Colonic mucosa (tissue), 4 donors: ENCODE measurements around the gene CHL1. TPM values are rescaled to one million over a fixed set of nuclear protein-coding genes. Genes with fewer than 3 reads are reported as not detected.

Experiments used
- DNase-seq: peaks from one replicate; pipeline ENCODE4 v3.0.0-alpha.2; 2020
- H3K27ac ChIP-seq: fragments of 200-600 bp; one replicate; pipeline ENCODE4 v1.8.0; 2021
- H3K27me3 ChIP-seq: fragments of 200-600 bp; one replicate; pipeline ENCODE4 v1.8.0; 2021
- H3K36me3 ChIP-seq: fragments of 200-600 bp; one replicate; pipeline ENCODE4 v1.8.0; 2021
- H3K4me1 ChIP-seq: fragments of 200-600 bp; one replicate; pipeline ENCODE4 v1.8.0; 2021; ENCODE audit warnings: mild to moderate bottlenecking
- H3K4me3 ChIP-seq: fragments of 200-600 bp; one replicate; pipeline ENCODE4 v1.8.0; 2021
- H3K9ac ChIP-seq, 2 donors: one replicate each; pipeline ENCODE4 v1.7.0; 2013; ENCODE audit warnings: control low read depth in 2 of 2, low read depth in 2 of 2, low read length in 2 of 2
- H3K9me3 ChIP-seq: fragments of 200-600 bp; one replicate; pipeline ENCODE4 v1.8.0; 2021
- intact Hi-C: fragments of 100-400 bp; cut with DNase I; formaldehyde crosslinking; loops from one replicate; pipeline ENCODE4 v1.14.1; 2022
- total RNA-seq, 2 donors: library from RNA; stranded (reverse); fragmentation: NEBNext Ultra II Directional in 1 of 2; extraction: Animal tissue kit (Norgen Biotek cat#: 25700) in 1 of 2; gene quantifications; one replicate each; pipeline ENCODE4 v1.2.1, GENCODE V29; 2021
- TF ChIP-seq, protein P1 (sequence below): fragments of 200-600 bp; IDR thresholded peaks from one replicate; pipeline ENCODE4 v1.8.0; 2022; ENCODE audit warnings: antibody characterized with exemption, mild to moderate bottlenecking
- donor health status: healthy.
- donor health status: DM: no; HTN: no; CAD: no.
- donor health status: DM: no; HTN: no; CAD: no.

CHL1 gene
- total RNA-seq, 2 donors from 2014 or later = 2.9 to 7.5 TPM

DNA sequence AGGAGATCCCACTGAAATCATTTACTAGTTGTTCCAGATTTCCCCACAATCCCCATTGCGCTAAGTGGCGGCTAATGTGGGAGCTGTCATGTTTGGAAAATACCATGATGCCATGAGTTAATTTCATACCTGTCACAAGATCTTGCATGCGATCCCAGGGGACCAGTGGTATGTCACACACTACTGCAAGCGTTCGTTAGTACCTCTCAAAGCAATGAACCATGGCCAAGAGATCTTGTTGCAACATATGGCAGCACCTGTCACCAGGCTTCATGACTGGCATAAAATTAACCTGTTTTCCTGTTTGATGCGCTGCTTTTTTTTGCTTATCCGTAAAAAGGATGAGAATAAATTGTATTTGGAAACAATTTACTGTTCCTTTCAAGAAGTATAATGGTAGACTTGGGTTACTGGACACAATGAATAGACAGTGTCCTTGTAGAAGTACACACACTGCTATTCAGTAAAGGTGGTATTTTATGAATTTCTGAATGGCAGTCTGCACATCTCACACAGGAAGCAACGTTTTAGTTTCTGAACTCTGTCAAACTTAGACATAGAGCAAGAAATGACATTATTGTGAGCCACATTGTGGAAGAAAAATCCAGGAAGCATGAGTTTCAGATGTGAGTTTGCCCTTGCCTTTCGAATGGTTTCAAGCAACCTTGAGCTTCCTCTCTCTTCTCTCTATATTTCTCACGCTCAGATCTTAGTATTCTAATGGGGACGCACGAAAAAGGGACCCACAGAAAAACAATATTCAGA lies 81.9 kb downstream of the CHL1 start:
- no peak for DNase-seq
- intact Hi-C loops = no loop called here

DNA sequence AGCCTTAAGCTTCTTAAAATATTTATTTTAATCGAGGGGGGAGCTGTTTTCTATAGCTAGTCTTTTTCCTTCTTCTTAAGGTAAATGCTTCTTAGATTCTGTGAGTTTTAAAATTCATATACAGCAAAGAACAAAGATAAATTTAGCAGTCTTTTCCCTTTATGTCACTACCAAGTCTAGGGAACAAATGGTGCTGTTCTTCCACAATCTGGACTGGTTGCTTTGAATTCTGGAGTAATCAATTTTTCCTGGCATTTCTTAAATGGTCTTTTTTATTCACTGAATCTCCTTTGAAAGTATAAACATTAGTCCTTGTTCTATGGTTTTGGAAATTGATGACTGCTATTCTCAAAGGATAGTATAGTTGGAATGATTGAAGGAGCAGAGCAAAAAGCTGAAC lies 82.8 kb downstream of the CHL1 start:
- Histone ChIP-seq H3K4me1 (no peaks in the 10 kb centered on the region), H3K27ac (no peak overlapping the region), H3K36me3 (no peaks in the 10 kb centered on the region), H3K9ac (no peak overlapping the region), H3K9me3 (no peaks in the 10 kb centered on the region), H3K4me3 (no peak overlapping the region), H3K27me3 (no peaks in the 10 kb centered on the region)
- intact Hi-C loops = no loop called here
- TF ChIP-seq, protein P1, sequence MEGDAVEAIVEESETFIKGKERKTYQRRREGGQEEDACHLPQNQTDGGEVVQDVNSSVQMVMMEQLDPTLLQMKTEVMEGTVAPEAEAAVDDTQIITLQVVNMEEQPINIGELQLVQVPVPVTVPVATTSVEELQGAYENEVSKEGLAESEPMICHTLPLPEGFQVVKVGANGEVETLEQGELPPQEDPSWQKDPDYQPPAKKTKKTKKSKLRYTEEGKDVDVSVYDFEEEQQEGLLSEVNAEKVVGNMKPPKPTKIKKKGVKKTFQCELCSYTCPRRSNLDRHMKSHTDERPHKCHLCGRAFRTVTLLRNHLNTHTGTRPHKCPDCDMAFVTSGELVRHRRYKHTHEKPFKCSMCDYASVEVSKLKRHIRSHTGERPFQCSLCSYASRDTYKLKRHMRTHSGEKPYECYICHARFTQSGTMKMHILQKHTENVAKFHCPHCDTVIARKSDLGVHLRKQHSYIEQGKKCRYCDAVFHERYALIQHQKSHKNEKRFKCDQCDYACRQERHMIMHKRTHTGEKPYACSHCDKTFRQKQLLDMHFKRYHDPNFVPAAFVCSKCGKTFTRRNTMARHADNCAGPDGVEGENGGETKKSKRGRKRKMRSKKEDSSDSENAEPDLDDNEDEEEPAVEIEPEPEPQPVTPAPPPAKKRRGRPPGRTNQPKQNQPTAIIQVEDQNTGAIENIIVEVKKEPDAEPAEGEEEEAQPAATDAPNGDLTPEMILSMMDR = no peak
- DNase-seq = no peak

More for the DNA sequence above, 81.9 kb downstream of the CHL1 start:
- Histone ChIP-seq H3K27me3 (no peaks in the 10 kb centered on the region), H3K4me1 (no peaks in the 10 kb centered on the region), H3K36me3 (no peaks in the 10 kb centered on the region), H3K9ac (no peak overlapping the region), H3K27ac (no peak overlapping the region), H3K9me3 (no peaks in the 10 kb centered on the region), H3K4me3 (no peak overlapping the region)
- TF ChIP-seq, protein P1 = no peak

DNA sequence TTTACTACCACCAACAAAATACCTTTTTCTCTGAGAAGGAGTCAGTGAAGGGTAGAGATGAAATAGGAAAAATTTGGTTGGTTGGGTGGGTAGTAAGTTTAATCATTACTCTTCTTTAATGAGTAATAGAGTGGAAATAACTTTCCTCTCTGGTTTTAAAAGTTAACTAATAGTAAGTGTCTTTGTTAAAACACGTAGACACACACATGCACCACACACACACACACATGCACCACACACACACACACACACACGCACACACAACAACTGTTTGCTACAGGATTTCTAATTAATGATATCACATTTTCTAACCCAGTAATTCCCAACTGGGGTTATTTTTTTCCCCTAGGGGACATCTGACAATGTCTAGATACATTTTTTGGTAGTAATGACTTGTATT lies 84.1 kb downstream of the CHL1 start:
- no peaks in the 10 kb centered on the region for H3K9me3 ChIP-seq
- H3K27me3 ChIP-seq = no peaks in the 10 kb centered on the region
- intact Hi-C loops = no loop called here
- H3K36me3 ChIP-seq = no peaks in the 10 kb centered on the region
- no peak for DNase-seq
- no peak overlapping the region for H3K4me3 ChIP-seq
- H3K9ac ChIP-seq = no peak overlapping the region
- TF ChIP-seq, protein P1 = no peak
- no peak overlapping the region for H3K27ac ChIP-seq
- no peaks in the 10 kb centered on the region for H3K4me1 ChIP-seq

DNA sequence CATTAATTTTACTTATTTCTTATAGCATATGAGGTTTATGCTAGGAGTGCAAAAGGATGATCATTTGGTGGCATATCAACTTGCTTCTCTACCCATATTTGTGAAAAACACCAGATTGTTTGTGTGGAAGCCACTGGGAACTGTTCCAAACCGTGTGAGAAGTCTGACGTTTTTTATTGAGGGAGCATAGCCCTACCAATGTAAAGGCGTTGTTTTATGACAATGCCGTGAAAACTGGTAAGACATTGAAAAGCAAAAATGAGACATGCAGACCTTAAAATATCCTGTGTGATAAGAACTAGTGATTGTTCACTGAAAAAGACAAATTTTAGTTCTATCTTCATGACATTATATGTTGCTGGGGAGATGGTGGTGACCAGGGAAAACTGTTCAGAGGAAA lies 87.8 kb downstream of the CHL1 start:
- H3K27me3 ChIP-seq = no peaks in the 10 kb centered on the region
- intact Hi-C loops = no loop called here
- no peak overlapping the region for H3K4me3 ChIP-seq
- H3K9me3 ChIP-seq = no peaks in the 10 kb centered on the region
- no peak overlapping the region for H3K9ac ChIP-seq
- no peaks in the 10 kb centered on the region for H3K4me1 ChIP-seq
- no peaks in the 10 kb centered on the region for H3K36me3 ChIP-seq
- DNase-seq = no peak
- TF ChIP-seq, protein P1 = no peak
- H3K27ac ChIP-seq = no peak overlapping the region

DNA sequence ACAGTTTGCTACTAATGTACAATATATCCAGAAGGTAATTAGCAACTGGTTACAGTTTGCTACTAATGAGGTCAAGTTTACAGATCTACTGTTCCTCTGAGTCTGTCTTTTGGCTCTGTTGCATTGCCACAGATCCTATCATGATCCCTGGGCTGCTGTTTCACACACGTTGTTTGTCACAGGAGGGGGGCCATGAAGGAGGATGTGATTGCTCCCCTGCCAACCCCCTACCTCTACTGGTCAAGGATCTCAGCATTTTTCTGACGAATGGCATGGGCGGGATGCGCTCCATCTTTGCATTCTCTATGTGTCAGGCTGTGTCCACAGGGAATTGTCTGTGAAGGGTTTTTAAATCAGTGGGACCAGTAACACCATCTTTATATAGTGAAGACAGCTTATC lies 91.9 kb downstream of the CHL1 start:
- intact Hi-C loops = no loop called here
- no peaks in the 10 kb centered on the region for H3K27me3 ChIP-seq
- H3K4me1 ChIP-seq = no peaks in the 10 kb centered on the region
- H3K27ac ChIP-seq = no peak overlapping the region
- H3K9me3 ChIP-seq = no peaks in the 10 kb centered on the region
- no peak for DNase-seq
- TF ChIP-seq, protein P1 = no peak
- H3K9ac ChIP-seq = no peak overlapping the region
- no peak overlapping the region for H3K4me3 ChIP-seq
- H3K36me3 ChIP-seq = no peaks in the 10 kb centered on the region
